KOPT-K1 (cell line): ENCODE data around the gene SMAD4.
"Not testable (repeated sequence)": the region's sequence is repeated elsewhere in the genome, so short reads cannot be mapped to it uniquely, and the experiment has no call there.

Experiments used
- H3K27ac ChIP-seq: fragments of 200-600 bp; sonication (generic); 2 replicates; pipeline ENCODE4 v1.5.1; 2016; ENCODE audit warnings: antibody characterized with exemption, mild to moderate bottlenecking, low read depth, low read length; ENCODE audit not compliant: poor library complexity, severe bottlenecking
- H3K36me3 ChIP-seq: fragments of 200-600 bp; sonication (generic); 2 replicates; pipeline ENCODE4 v1.5.1; 2017; ENCODE audit warnings: antibody characterized with exemption, mild to moderate bottlenecking, low read length, moderate library complexity; ENCODE audit not compliant: insufficient read depth
- H3K9me3 ChIP-seq: fragments of 200-600 bp; sonication (generic); 2 replicates; pipeline ENCODE4 v1.5.1; 2017; ENCODE audit warnings: antibody characterized with exemption, low read length, mild to moderate bottlenecking; ENCODE audit not compliant: insufficient read depth, poor library complexity, severe bottlenecking

Gene SMAD4

DNA sequence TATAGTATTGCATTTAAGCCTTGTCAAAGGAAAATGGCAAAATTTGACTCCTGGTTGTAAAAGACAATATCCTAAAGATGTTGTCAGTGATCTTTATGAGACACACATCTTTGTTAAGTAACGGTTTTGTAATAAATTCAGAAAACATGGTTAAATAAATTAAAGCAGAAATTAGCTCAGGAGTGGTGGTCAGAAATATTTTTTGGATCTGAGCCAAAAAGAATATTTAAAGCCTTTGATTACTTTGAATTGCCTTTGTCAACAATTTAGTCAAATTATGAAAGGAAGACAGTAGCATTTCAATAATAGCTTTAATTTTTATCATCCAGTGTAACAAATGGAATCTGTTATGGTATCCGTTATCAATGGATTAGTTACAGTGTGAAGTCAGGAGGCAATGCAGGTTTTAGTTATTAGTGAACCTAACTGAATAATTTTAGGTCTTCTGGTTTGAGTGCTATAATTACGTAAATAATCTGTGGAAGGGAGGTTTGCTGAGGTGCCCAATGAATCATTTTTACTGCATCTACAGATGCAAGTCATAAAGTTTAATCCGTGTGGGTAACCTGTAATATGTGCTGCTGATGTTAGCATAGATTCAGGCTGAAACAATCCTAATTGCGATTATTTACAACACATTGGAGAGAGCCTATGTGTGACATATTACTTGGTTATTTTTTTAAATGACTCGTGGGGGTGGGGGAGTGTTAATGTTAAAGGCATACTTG lies 42.7 kb downstream of the SMAD4 start:
- peaks cover 95% of the 10 kb centered on the region for H3K36me3 ChIP-seq
- no peaks in the 10 kb centered on the region for H3K9me3 ChIP-seq
- no peak overlapping the region for H3K27ac ChIP-seq

DNA sequence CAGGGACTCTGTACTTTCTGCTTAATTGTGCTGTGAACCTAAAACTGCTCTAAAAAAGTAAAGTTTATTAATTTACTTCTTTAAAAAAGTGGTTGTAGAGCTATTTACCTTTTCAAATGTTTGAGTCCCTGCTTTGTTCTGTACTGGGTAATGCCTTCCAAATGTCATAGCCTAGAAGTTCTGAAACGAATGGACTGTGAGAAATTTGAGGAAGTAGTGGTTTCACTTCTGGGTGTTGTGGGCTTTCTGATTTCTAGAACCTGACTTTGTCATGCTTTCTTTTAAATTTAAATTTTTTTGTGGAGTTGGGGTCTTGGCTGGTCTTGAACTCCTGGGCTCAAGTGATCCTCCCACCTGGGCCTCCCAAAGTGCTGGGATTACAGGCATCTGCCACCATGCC lies 44.6 kb downstream of the SMAD4 start:
- Histone ChIP-seq H3K27ac (no peak overlapping the region), H3K9me3 (no peaks in the 10 kb centered on the region), H3K36me3 (peaks cover 95% of the 10 kb centered on the region)

DNA sequence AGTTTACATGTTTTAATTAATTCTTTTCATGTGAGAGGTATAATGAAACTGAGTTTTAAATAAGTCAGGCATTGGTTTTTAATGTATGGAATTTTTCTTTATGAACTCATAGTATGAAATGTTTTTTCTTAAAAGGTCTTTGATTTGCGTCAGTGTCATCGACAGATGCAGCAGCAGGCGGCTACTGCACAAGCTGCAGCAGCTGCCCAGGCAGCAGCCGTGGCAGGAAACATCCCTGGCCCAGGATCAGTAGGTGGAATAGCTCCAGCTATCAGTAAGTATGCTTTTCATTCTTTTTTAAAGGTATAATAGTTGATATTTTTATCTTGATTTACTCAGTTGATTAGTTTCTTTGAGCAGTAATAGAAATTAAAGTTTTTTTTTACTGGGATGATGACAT lies 46.5 kb downstream of the SMAD4 start:
- H3K36me3 ChIP-seq = peaks cover 95% of the 10 kb centered on the region

DNA sequence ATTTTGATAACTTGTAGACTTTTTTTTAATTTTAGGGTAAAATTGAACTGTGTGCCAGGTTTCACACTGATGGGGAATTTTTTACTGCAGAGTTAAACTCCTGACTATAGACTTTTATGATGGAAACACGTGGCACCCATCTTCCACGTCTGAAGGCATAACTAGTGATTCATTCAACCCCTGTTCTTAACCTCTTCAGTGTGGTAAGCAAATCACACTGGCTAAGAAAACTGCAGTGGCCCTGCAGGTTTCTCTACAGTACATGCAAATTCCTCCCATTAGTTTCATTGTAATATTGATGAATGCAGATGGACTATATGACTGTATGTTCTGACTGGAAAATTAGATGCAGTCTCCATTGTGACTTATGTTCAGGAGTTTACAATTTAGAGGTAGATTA lies 47.2 kb downstream of the SMAD4 start:
- H3K9me3 ChIP-seq = no peaks in the 10 kb centered on the region
- H3K27ac ChIP-seq = no peak overlapping the region
- H3K36me3 ChIP-seq = peaks cover 95% of the 10 kb centered on the region

More for the DNA sequence above, 46.5 kb downstream of the SMAD4 start:
- no peak overlapping the region for H3K27ac ChIP-seq
- no peaks in the 10 kb centered on the region for H3K9me3 ChIP-seq

DNA sequence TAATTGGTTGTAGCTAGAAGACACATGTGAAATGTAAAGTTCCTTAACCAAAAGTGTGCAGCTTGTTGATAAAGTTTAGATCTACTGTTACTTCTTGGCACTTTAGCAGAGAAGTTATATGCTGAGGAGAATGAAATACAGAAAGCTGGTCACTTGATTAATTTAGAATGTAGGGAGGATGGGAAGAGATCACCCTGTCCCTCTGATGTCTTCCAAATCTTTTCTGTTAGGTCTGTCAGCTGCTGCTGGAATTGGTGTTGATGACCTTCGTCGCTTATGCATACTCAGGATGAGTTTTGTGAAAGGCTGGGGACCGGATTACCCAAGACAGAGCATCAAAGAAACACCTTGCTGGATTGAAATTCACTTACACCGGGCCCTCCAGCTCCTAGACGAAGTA lies 48.0 kb downstream of the SMAD4 start:
- Histone ChIP-seq H3K9me3 (no peaks in the 10 kb centered on the region), H3K27ac (no peak overlapping the region), H3K36me3 (peaks cover 95% of the 10 kb centered on the region)

DNA sequence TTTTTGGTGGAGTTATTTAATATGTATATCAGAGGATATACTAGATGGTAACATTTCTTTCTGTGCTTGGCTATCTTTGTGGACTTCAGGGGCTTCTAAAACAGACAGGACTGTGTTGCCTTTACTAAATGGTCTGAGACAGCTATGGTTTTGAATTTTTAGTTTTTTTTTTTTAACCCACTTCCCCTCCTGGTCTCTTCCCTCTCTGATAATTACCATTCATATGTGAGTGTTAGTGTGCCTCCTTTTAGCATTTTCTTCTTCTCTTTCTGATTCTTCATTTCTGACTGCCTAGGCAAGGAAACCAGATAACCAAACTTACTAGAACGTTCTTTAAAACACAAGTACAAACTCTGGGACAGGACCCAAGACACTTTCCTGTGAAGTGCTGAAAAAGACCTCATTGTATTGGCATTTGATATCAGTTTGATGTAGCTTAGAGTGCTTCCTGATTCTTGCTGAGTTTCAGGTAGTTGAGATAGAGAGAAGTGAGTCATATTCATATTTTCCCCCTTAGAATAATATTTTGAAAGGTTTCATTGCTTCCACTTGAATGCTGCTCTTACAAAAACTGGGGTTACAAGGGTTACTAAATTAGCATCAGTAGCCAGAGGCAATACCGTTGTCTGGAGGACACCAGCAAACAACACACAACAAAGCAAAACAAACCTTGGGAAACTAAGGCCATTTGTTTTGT lies 52.7 kb downstream of the SMAD4 start:
- H3K36me3 ChIP-seq = peaks cover 99% of the 10 kb centered on the region
- H3K27ac ChIP-seq = no peak overlapping the region
- H3K9me3 ChIP-seq = peaks cover 13% of the 10 kb centered on the region

DNA sequence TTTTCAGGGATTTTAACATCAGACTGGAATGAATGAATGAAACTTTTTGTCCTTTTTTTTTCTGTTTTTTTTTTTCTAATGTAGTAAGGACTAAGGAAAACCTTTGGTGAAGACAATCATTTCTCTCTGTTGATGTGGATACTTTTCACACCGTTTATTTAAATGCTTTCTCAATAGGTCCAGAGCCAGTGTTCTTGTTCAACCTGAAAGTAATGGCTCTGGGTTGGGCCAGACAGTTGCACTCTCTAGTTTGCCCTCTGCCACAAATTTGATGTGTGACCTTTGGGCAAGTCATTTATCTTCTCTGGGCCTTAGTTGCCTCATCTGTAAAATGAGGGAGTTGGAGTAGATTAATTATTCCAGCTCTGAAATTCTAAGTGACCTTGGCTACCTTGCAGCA lies 53.4 kb downstream of the SMAD4 start:
- peaks cover 99% of the 10 kb centered on the region for H3K36me3 ChIP-seq
- no peak overlapping the region for H3K27ac ChIP-seq
- H3K9me3 ChIP-seq = peaks cover 20% of the 10 kb centered on the region

DNA sequence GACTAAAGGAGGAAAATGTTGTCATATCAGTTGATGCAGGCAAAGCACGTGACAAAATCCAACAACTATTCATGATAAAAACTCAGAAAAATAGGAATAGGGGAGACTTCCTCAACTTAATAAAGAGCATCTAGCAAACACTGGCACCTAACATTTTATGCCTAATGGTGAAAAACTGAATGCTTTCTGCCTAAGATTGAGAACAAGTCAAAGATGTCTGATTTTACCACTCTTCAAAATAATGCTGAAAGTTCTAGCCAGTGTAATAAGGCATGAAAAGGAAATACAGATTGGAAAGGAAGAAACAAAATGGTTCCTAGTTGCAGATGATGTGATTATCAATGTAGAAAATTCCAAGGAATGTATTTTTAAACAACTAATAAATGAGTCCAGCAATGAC lies 58.4 kb downstream of the SMAD4 start:
- Histone ChIP-seq H3K27ac (no peak overlapping the region), H3K36me3 (peaks cover 50% of the 10 kb centered on the region), H3K9me3 (peaks cover 27% of the 10 kb centered on the region)

DNA sequence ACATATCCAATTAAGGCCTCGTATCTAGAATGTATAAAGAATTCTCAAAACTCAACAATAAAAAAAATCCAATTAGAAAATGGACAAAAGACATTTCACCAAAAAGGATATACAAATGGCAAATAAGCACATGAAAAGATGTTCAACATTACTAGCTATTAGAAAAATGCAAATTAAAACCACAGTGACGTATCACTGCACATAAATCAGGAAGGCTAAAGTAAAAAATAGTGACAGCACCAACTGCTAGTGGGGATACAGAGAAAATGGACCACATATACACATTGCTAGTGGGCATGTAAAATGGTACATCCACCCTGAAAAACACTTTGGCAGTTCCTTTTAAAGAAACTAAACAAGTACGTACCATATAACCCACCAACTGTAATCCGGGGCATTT lies 59.7 kb downstream of the SMAD4 start:
- peaks cover 27% of the 10 kb centered on the region for H3K9me3 ChIP-seq
- peaks cover 37% of the 10 kb centered on the region for H3K36me3 ChIP-seq
- H3K27ac ChIP-seq = no peak overlapping the region

DNA sequence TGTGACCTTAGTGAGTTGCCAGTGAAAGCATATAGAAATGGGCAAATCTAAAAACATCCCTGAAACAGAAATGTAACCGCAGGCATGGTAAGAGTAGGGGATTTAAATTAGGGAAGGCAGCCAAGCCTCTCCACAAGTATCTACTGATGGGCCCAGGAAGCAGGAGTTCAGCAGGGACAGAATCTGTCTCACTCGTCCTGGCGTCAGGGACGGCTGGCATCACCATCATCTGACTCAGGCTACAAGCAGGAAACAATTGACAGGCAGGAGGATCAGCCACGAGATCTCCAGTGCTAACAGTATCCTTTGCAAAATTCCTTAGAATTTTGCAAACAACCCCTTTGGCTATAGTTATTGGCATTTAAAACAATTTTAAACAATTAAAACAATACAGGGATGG lies 61.3 kb downstream of the SMAD4 start:
- no peak overlapping the region for H3K27ac ChIP-seq
- peaks cover 23% of the 10 kb centered on the region for H3K9me3 ChIP-seq
- H3K36me3 ChIP-seq = peaks cover 21% of the 10 kb centered on the region

DNA sequence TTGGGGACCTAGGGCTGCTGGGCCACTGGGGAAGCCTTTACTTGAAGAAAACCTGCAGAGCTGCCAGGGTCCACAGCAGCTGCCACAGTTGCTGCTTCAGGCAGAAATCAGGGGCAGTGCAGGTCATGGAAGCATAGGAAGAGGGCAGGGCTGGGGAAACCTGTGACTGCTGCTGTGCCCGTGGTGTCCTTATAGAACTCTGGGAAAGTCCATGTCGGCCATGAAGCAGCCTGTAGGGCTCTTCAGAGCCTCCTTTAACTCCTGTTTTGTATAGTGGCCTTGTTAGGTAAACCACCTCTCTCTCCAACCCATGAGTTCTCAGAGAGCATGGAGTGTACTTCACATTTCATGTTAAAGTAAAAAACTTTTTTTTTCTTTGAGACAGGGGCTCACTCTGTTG lies 62.1 kb downstream of the SMAD4 start:
- Histone ChIP-seq H3K9me3 (peaks cover 19% of the 10 kb centered on the region), H3K27ac (no peak overlapping the region), H3K36me3 (peaks cover 13% of the 10 kb centered on the region; the same call in 1 of the 2 replicates)

DNA sequence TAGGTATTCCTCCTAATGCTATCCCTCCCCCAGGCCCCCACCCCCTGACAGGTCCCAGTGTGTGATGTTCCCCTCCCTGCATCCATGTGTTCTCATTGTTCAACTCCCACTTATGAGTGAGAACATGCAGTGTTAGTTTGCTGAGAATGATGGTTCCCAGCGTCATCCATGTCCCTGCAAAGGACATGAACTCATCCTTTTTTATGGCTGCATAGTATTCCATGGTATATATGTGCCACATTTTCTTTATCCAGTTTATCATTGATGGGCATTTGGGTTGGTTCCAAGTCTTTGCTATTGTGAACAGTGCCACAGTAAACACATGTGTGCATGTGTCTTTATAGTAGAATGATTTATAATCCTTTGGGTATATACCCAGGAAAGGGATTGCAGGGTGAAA lies 63.0 kb downstream of the SMAD4 start:
- not testable (repeated sequence) for H3K36me3 ChIP-seq, H3K27ac ChIP-seq

DNA sequence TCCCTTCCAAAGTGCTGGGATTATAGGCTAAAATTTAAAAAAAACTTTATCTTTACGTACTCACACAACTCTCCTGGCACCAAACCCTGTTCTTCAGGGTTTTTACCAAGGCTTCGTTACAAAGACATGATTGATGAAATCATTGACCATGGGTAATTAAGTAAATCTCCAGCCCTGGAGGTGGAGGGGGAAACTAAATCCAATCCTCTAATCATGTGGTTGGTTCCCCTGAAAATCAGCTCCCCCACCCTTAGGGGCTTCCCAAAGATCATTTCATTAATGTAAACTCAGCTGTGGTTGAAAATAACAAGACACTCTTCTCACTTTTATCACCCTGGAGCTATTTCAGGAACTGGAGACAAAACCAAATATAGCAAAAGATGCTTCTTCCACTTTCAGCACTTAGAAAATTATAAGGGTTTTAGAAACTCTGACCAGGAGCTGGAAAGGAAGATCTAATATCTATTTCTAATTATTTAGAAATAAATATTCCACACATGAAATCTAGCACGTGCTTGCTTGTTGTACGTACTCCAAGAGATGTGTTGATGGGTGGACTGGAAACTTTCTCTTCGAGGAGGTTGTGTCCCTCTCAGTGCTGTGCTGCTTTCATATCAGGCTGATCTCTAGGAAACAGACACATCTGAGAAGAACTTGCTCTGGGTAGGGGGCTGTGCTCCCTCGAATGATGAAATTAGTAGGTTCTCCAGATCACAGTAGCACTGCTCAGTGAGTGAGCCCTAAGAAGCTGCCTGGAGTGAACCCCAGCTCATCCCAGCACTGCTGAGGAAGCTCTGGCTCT lies 67.2 kb downstream of the SMAD4 start:
- Histone ChIP-seq H3K36me3 (no peaks in the 10 kb centered on the region), H3K27ac (no peak overlapping the region), H3K9me3 (peaks cover 4% of the 10 kb centered on the region)

More for the DNA sequence above, 63.0 kb downstream of the SMAD4 start:
- H3K9me3 ChIP-seq = peaks cover 11% of the 10 kb centered on the region

DNA sequence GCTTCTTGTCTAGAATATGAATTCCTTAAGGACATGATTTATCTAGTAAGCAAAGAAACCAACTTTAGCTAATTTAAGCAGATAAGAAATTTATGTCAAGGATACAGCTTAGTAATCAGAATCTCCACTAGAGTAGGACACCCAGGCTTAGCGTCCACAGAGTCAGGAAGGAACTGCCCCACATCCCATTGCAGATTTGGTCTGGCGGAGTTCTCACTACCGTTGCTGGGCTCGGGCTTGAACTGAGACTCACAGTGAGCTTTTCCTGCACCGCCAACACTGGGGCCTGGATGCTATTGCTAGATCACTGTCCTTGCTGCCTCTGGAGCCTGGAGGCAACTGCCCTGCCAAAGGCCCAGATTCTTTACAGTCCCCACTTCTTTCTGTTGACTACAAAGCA lies 68.1 kb downstream of the SMAD4 start:
- no peak overlapping the region for H3K27ac ChIP-seq

DNA sequence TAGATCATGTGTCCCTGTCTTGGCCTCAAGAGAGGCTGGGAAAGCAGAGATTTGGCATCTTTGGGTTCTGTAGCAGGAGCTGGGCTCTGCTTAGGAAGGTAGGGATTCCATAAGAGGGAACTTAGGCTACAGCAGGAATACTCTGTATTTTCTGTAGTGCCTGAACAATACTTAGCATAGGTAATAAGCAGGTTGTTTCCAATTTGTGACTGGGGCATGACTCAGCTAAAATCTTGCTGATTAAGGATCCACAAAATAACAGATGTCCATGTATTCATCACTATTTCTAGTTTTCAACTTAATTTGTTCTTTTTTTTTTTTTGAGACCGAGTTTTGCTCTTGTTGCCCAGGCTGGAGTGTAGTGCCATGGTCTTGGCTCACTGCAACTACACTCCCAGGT lies 68.5 kb downstream of the SMAD4 start:
- H3K36me3 ChIP-seq = no peaks in the 10 kb centered on the region
- no peak overlapping the region for H3K27ac ChIP-seq
- peaks cover 5% of the 10 kb centered on the region for H3K9me3 ChIP-seq

More for the DNA sequence above, 68.1 kb downstream of the SMAD4 start:
- Histone ChIP-seq H3K9me3 (peaks cover 5% of the 10 kb centered on the region), H3K36me3 (no peaks in the 10 kb centered on the region)
